Endothelial cell of umbilical vein (primary cell): ENCODE measurements around the gene DAAM1. TPM values are rescaled to one million over a fixed set of nuclear protein-coding genes. Genes with fewer than 3 reads are reported as not detected.

Experiments
- BruUV-seq: library from RNA; stranded (reverse); fragments of 400-500 nt; replicated peaks from 2 replicates; lab custom pipeline; 2021; lab: Mats Ljungman, UMichigan
- CTCF ChIA-PET: fragments of 300-600, 350-600 bp; sonication (Branson Sonifier 250); formaldehyde crosslinking; loops from one replicate; lab custom pipeline; 2021; ENCODE audit warnings: antibody characterized with exemption, inconsistent platforms; lab: Charles Lee
- POLR2A ChIA-PET: fragments of 300-600, 350-600 bp; sonication (Branson Sonifier 250); formaldehyde crosslinking; loops from one replicate; lab custom pipeline; 2021; ENCODE audit warnings: antibody characterized with exemption, inconsistent platforms; lab: Charles Lee
- DNase-seq: peaks from one replicate; pipeline ENCODE4 v3.0.0-alpha.2; 2011; ENCODE audit warnings: low read depth, low spot score
- FAIRE-seq: peaks from 2 replicates; lab custom pipeline; 2011; peaks lifted over from hg19 to GRCh38; lab: Jason Lieb, UNC
- H2AFZ ChIP-seq: 2 replicates; pipeline ENCODE4 v1.6.0; 2012; ENCODE audit warnings: low read depth, low read length, control low read depth, inconsistent platforms
- H3K27ac ChIP-seq: 2 replicates; pipeline ENCODE4 v1.5.1; 2011; ENCODE audit warnings: low read depth, mild to moderate bottlenecking, control low read depth, low read length, moderate library complexity; ENCODE audit not compliant: insufficient read depth
- H3K27me3 ChIP-seq, 2 experiments: 2 replicates each; pipeline versions ENCODE4 v1.6.0 to v1.6.1; 2011; ENCODE audit warnings: low read length in 2 of 2, mixed read lengths in 1 of 2; ENCODE audit not compliant: control insufficient read depth in 2 of 2, insufficient read depth in 2 of 2
- H3K36me3 ChIP-seq, 2 experiments: 2 replicates in 1 of 2; 3 replicates in 1 of 2; pipeline ENCODE4 v1.5.1; 2011; ENCODE audit warnings: low read length in 2 of 2, mild to moderate bottlenecking in 1 of 2, moderate library complexity in 1 of 2; ENCODE audit not compliant: control insufficient read depth in 2 of 2, insufficient read depth in 2 of 2; ENCODE audit errors: extremely low read depth in 1 of 2
- H3K4me1 ChIP-seq: 3 replicates; pipeline ENCODE4 v1.5.1; 2011; ENCODE audit warnings: mild to moderate bottlenecking, low read length; ENCODE audit not compliant: control insufficient read depth, insufficient read depth; ENCODE audit errors: extremely low read depth
- H3K4me2 ChIP-seq: 2 replicates; pipeline ENCODE4 v1.6.1; 2011; ENCODE audit warnings: low read length, control low read depth, mixed read lengths; ENCODE audit not compliant: insufficient read depth
- H3K4me3 ChIP-seq, 3 experiments: fragments of 200-600 bp in 1 of 3; sonication (generic), shearing (Covaris generic) in 1 of 3; replicated peaks in 1 of 3; 2 replicates each; pipeline ENCODE4 v1.5.1; 2011 to 2016; ENCODE audit warnings: control low read depth in 3 of 3, low read length in 3 of 3, mild to moderate bottlenecking in 2 of 3, inconsistent platforms in 1 of 3, low read depth in 1 of 3, moderate library complexity in 1 of 3; ENCODE audit not compliant: insufficient read depth in 1 of 3
- H3K79me2 ChIP-seq: 2 replicates; pipeline ENCODE4 v1.6.0; 2012; ENCODE audit warnings: low read length, inconsistent platforms; ENCODE audit not compliant: control insufficient read depth, insufficient read depth
- H3K9ac ChIP-seq: replicated peaks from 2 replicates; pipeline ENCODE3; 2011; ENCODE audit warnings: low read length, control low read depth; ENCODE audit not compliant: insufficient read depth; ENCODE audit errors: extremely low read depth
- H3K9me1 ChIP-seq: replicated peaks from 3 replicates; pipeline ENCODE4 v1.6.0; 2011; ENCODE audit warnings: mild to moderate bottlenecking, low read length; ENCODE audit not compliant: control insufficient read depth, insufficient read depth; ENCODE audit errors: extremely low read depth
- H3K9me3 ChIP-seq: replicated peaks from 2 replicates; pipeline ENCODE4 v1.5.1; 2012; ENCODE audit warnings: low read length, inconsistent platforms; ENCODE audit not compliant: control insufficient read depth, insufficient read depth
- H4K20me1 ChIP-seq: replicated peaks from 2 replicates; pipeline ENCODE3; 2011; ENCODE audit warnings: mild to moderate bottlenecking, low read length; ENCODE audit not compliant: control insufficient read depth, insufficient read depth; ENCODE audit errors: extremely low read depth
- EZH2 ChIP-seq: IDR thresholded peaks from 2 replicates; pipeline ENCODE4 v1.6.1; 2012; ENCODE audit warnings: borderline replicate concordance, low read depth, mild to moderate bottlenecking, moderate library complexity, low read length, inconsistent platforms; ENCODE audit not compliant: severe bottlenecking
- FOS ChIP-seq: IDR thresholded peaks from 2 replicates; pipeline ENCODE4 v1.6.1; 2011; ENCODE audit warnings: mild to moderate bottlenecking, low read length, moderate library complexity, borderline replicate concordance; ENCODE audit not compliant: insufficient read depth
- GATA2 ChIP-seq: IDR thresholded peaks from 2 replicates; pipeline ENCODE4 v1.7.0; 2011; ENCODE audit warnings: low read depth, mild to moderate bottlenecking, moderate library complexity, mixed read lengths, low read length; ENCODE audit not compliant: insufficient read length, insufficient read depth
- JUN ChIP-seq: IDR thresholded peaks from 2 replicates; pipeline ENCODE4 v1.6.1; 2011; ENCODE audit warnings: borderline replicate concordance, low read depth; ENCODE audit not compliant: insufficient read length, insufficient read depth
- MYC ChIP-seq: IDR thresholded peaks from one replicate; pipeline ENCODE4 v1.6.1; 2011; ENCODE audit warnings: mild to moderate bottlenecking, low read depth, low read length
- POLR2A ChIP-seq: IDR thresholded peaks from 2 replicates; pipeline ENCODE4 v1.6.1; 2012; ENCODE audit warnings: low read depth, mild to moderate bottlenecking, control low read depth, low read length
- POLR2AphosphoS5 ChIP-seq: IDR thresholded peaks from 2 replicates; pipeline ENCODE4 v1.6.1; 2012; ENCODE audit warnings: low read depth, mild to moderate bottlenecking, control low read depth, low read length, moderate library complexity; ENCODE audit not compliant: insufficient read depth
- dilution Hi-C: fragments of 300-500 bp; cut with MboI; formaldehyde crosslinking; loops from one replicate; pipeline ENCODE4 v1.15.0; 2019; ENCODE audit warnings: low sequenced_read_pairs; ENCODE audit not compliant: extremely low pct_ligation_motif_present
- intact Hi-C: fragments of 100-400 bp; cut with micrococcal nuclease; formaldehyde crosslinking; loops from one replicate; pipeline ENCODE4 v1.10.0; 2022
- polyA plus RNA-seq, 4 experiments: library from polyadenylated mRNA; depleted of rRNA in 3 of 4; stranded (reverse) in 3 of 4; unstranded in 1 of 4; fragments of >200 nt; gene quantifications; 2 replicates each; pipeline versions ENCODE4 v1.2.1 to v1.2.3, GENCODE V29; 2011 to 2012; ENCODE audit warnings: missing spikeins in 1 of 4
- total RNA-seq: library from RNA; stranded (reverse); gene quantifications from 2 replicates; pipeline ENCODE4 v1.2.3, GENCODE V29; 2021
- TF ChIP-seq, protein P1 (sequence below): IDR thresholded peaks from 2 replicates; pipeline ENCODE4 v1.6.1; 2011; ENCODE audit not compliant: insufficient read depth, insufficient read length
- TF ChIP-seq, protein P2 (sequence below), 2 donors: IDR thresholded peaks; 1 replicate in 1 of 2; 2 replicates in 1 of 2; pipeline ENCODE4 v1.5.1; 2011; ENCODE audit warnings: low read length in 2 of 2, mild to moderate bottlenecking in 2 of 2, moderate library complexity in 2 of 2, control low read depth in 1 of 2, inconsistent platforms in 1 of 2, low read depth in 1 of 2; ENCODE audit not compliant: insufficient read depth in 1 of 2; ENCODE audit errors: extremely low read depth in 1 of 2

Gene DAAM1
- total and polyA plus RNA-seq, 2 donors (not counting 3 experiments of a cell fraction or from before 2014, with no cell fraction given), result 10.2 to 25.3 TPM

DNA sequence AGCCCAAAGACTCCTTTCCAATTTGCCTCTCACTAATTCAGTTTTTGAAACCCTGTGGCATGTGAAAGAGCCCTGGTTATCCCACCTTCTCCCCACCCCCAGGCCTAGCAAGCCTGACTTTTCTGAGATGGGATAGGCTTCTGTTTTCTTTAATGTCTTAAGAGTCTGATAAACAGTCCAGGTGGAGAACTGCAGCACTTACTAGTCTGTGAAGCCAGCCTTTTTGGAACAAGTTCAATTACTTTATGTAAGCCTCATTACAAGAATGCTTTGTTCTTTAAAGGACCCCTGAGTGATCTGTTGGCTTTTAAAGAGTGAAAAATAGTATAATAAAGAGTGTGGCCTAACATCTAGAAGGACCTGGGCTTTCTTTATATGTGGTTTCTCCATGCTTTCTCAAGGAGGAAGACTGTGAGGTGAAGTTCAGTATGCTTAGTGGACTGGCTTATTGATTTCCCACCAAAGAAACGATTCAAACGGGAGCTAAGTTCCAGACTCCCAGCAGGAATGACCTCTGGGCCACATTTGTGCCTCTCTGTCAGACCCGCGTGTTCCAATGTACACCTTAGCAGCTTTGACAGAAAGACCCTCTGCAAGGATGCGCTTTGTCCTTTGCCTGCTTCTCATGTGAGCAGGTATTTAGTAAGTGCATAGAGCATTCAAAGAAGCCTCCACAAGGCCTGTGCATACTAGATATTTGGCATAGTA, 129.5 kb downstream of the DAAM1 start:
- Histone ChIP-seq H3K4me3 (no peak overlapping the region), H2AFZ (no peak overlapping the region), H3K4me2 (no peak overlapping the region), H4K20me1 (no peaks in the 10 kb centered on the region), H3K27me3 (no peaks in the 10 kb centered on the region), H3K9me1 (no peaks in the 10 kb centered on the region), H3K79me2 (no peaks in the 10 kb centered on the region), H3K27ac (no peak overlapping the region), H3K36me3 (no peaks in the 10 kb centered on the region), H3K4me1 (peaks cover 21% of the 10 kb centered on the region), H3K9me3 (no peaks in the 10 kb centered on the region), H3K9ac (no peak overlapping the region)
- dilution Hi-C loops, result no loop called here
- TF ChIP-seq, protein P1, sequence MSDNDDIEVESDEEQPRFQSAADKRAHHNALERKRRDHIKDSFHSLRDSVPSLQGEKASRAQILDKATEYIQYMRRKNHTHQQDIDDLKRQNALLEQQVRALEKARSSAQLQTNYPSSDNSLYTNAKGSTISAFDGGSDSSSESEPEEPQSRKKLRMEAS, result no peak
- TF ChIP-seq EZH2, result no peak
- TF ChIP-seq MYC, result no peak
- no peak for TF ChIP-seq POLR2A
- TF ChIP-seq, protein P2, sequence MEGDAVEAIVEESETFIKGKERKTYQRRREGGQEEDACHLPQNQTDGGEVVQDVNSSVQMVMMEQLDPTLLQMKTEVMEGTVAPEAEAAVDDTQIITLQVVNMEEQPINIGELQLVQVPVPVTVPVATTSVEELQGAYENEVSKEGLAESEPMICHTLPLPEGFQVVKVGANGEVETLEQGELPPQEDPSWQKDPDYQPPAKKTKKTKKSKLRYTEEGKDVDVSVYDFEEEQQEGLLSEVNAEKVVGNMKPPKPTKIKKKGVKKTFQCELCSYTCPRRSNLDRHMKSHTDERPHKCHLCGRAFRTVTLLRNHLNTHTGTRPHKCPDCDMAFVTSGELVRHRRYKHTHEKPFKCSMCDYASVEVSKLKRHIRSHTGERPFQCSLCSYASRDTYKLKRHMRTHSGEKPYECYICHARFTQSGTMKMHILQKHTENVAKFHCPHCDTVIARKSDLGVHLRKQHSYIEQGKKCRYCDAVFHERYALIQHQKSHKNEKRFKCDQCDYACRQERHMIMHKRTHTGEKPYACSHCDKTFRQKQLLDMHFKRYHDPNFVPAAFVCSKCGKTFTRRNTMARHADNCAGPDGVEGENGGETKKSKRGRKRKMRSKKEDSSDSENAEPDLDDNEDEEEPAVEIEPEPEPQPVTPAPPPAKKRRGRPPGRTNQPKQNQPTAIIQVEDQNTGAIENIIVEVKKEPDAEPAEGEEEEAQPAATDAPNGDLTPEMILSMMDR (IDR thresholded peaks at IDR 0.05; ENCODE audit: extremely low read depth in 1 of 2, insufficient read depth in 1 of 2, low read depth in 1 of 2, low read length in 2 of 2), result no peak
- no peak for TF ChIP-seq POLR2AphosphoS5
- no peak for TF ChIP-seq JUN
- no peak for TF ChIP-seq FOS
- no peak for TF ChIP-seq GATA2
- POLR2A ChIA-PET, result no interaction called here
- intact Hi-C loops, result no loop called here
- FAIRE-seq, result no peak
- CTCF ChIA-PET, result interaction anchor here (1.2 to 2.8 kb wide), 3 partner anchors 11 to 18 kb away, joined by 3 to 14 read pairs (median 6); no protein-coding TSS in a partner anchor
- no peak for DNase-seq
- BruUV-seq, result no TSS peak
